ENCODE measurements around the gene NBDY.

NBDY gene

GRCh38 chrX:56785442-56785841, 56.4 kb downstream of the NBDY start:
- H3K4me3 ChIP-seq (ENCODE audit: low read depth, low read length), result no peak overlapping the region
- DNase-seq (ENCODE audit: low read depth), result no peak
- TF ChIP-seq CTCF (conservative IDR thresholded peaks at IDR 0.05; ENCODE audit: low read depth, low read length), result no peak

GRCh38 chrX:56786889-56787733, 58.1 kb downstream of the NBDY start:
- no peak for DNase-seq (ENCODE audit: low read depth)
- TF ChIP-seq CTCF (conservative IDR thresholded peaks at IDR 0.05; ENCODE audit: low read depth, low read length), result no peak
- H3K4me3 ChIP-seq (ENCODE audit: low read depth, low read length), result no peak overlapping the region

GRCh38 chrX:56787734-56788152, 58.7 kb downstream of the NBDY start:
- DNase-seq (ENCODE audit: low read depth), result no peak
- TF ChIP-seq CTCF (conservative IDR thresholded peaks at IDR 0.05; ENCODE audit: low read depth, low read length), result no peak
- no peak overlapping the region for H3K4me3 ChIP-seq (ENCODE audit: low read depth, low read length)

GRCh38 chrX:56788229-56788628, 59.2 kb downstream of the NBDY start:
- no peak for DNase-seq (ENCODE audit: low read depth)
- no peak overlapping the region for H3K4me3 ChIP-seq (ENCODE audit: low read depth, low read length)
- TF ChIP-seq CTCF (conservative IDR thresholded peaks at IDR 0.05; ENCODE audit: low read depth, low read length), result no peak

- peak; percentile 38 for TF ChIP-seq CTCF (conservative IDR thresholded peaks at IDR 0.05; ENCODE audit: low read depth, low read length)
- peak; percentile 40 for DNase-seq (ENCODE audit: low read depth)
- H3K4me3 ChIP-seq (ENCODE audit: low read depth, low read length), result no peak overlapping the region
Measured at GRCh38 chrX:56788717-56789122, 59.7 kb downstream of the NBDY start.

- TF ChIP-seq CTCF (conservative IDR thresholded peaks at IDR 0.05; ENCODE audit: low read depth, low read length), result no peak
- DNase-seq (ENCODE audit: low read depth), result no peak
- H3K4me3 ChIP-seq (ENCODE audit: low read depth, low read length), result no peak overlapping the region
Measured at GRCh38 chrX:56789518-56790070, 60.6 kb downstream of the NBDY start.

GRCh38 chrX:56790778-56791177, 61.7 kb downstream of the NBDY start:
- DNase-seq (ENCODE audit: low read depth), result no peak
- no peak overlapping the region for H3K4me3 ChIP-seq (ENCODE audit: low read depth, low read length)
- no peak for TF ChIP-seq CTCF (conservative IDR thresholded peaks at IDR 0.05; ENCODE audit: low read depth, low read length)

Data from choroid plexus epithelial cell (primary cell).